Ishikawa (cell line): ENCODE results near the gene ZNF774.
A peak's percentile ranks its signal among the peaks of the same experiment; 100 is the strongest.

Source experiments
- CEBPB ChIP-seq: IDR thresholded peaks from 2 replicates; pipeline ENCODE4 v1.6.1; 2012
- CREB1 ChIP-seq: IDR thresholded peaks from 2 replicates; pipeline ENCODE4 v1.6.1; 2012; ENCODE audit warnings: low read depth
- EGR1 ChIP-seq: IDR thresholded peaks from 2 replicates; pipeline ENCODE4 v1.6.1; 2012
- EP300 ChIP-seq: IDR thresholded peaks from 2 replicates; pipeline ENCODE4 v1.6.1; 2012; ENCODE audit warnings: borderline replicate concordance
- FOXM1 ChIP-seq: IDR thresholded peaks from 2 replicates; pipeline ENCODE4 v1.6.1; 2012; ENCODE audit warnings: low read depth, borderline replicate concordance
- NFIC ChIP-seq: IDR thresholded peaks from 2 replicates; pipeline ENCODE4 v1.6.1; 2012
- RAD21 ChIP-seq: IDR thresholded peaks from 2 replicates; pipeline ENCODE4 v1.6.1; 2012; ENCODE audit warnings: low read depth
- TAF1 ChIP-seq: IDR thresholded peaks from 2 replicates; pipeline ENCODE4 v1.6.1; 2012; ENCODE audit warnings: low read depth, mild to moderate bottlenecking
- TCF12 ChIP-seq: IDR thresholded peaks from 2 replicates; pipeline ENCODE4 v1.6.1; 2012; ENCODE audit warnings: low read depth
- TEAD4 ChIP-seq: IDR thresholded peaks from 2 replicates; pipeline ENCODE4 v1.6.1; 2012
- YY1 ChIP-seq: IDR thresholded peaks from 2 replicates; pipeline ENCODE4 v1.6.1; 2012; ENCODE audit warnings: low read depth
- TF ChIP-seq, protein P1 (sequence below): IDR thresholded peaks from 2 replicates; pipeline ENCODE4 v1.6.1; 2012; ENCODE audit warnings: low read depth, mild to moderate bottlenecking
- TF ChIP-seq, protein P2 (sequence below): IDR thresholded peaks from 2 replicates; pipeline ENCODE4 v1.6.1; 2012

DNA sequence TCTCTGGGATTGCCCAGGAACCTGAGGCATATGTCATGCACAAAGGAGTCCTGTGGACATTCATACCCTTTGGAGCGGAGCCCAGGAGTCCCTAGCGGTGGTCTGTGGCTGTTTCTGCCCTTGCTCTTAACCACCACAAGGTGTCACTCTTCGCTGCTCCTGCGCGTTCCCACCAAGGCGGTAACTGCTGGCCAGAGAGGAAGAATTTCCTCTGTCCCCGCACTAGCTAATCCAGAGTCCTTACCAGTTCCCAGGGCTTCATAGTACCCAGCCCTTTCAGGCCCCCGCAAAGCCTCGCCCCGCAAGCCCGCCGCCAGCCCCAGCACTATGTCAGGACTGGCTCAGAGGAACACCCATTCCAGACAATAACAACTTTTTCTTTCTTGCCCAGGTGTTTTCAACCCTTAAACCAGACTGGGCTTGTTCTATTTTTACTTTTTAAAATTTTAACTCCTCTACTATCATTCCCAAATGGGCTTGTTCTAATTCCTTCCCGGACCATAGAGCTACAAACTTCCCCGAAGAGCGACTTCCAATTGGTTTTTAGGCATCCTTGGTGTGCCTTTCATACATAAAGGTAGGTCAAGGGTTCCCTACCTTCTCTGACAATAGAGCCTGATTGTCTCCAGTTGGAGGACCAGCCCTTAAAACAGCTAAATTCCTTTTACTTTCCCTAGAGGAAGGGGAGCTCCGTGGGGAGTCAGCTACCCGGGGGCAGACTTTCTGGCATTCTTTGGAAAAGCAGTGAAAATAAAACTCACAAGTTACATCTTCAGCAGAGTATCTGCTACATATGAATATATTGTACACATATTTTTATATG, 31.8 kb upstream of the ZNF774 start:
- TF ChIP-seq EP300 = no peak
- TF ChIP-seq, protein P1, sequence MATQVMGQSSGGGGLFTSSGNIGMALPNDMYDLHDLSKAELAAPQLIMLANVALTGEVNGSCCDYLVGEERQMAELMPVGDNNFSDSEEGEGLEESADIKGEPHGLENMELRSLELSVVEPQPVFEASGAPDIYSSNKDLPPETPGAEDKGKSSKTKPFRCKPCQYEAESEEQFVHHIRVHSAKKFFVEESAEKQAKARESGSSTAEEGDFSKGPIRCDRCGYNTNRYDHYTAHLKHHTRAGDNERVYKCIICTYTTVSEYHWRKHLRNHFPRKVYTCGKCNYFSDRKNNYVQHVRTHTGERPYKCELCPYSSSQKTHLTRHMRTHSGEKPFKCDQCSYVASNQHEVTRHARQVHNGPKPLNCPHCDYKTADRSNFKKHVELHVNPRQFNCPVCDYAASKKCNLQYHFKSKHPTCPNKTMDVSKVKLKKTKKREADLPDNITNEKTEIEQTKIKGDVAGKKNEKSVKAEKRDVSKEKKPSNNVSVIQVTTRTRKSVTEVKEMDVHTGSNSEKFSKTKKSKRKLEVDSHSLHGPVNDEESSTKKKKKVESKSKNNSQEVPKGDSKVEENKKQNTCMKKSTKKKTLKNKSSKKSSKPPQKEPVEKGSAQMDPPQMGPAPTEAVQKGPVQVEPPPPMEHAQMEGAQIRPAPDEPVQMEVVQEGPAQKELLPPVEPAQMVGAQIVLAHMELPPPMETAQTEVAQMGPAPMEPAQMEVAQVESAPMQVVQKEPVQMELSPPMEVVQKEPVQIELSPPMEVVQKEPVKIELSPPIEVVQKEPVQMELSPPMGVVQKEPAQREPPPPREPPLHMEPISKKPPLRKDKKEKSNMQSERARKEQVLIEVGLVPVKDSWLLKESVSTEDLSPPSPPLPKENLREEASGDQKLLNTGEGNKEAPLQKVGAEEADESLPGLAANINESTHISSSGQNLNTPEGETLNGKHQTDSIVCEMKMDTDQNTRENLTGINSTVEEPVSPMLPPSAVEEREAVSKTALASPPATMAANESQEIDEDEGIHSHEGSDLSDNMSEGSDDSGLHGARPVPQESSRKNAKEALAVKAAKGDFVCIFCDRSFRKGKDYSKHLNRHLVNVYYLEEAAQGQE = no peak
- TF ChIP-seq FOXM1 = no peak
- TF ChIP-seq, protein P2, sequence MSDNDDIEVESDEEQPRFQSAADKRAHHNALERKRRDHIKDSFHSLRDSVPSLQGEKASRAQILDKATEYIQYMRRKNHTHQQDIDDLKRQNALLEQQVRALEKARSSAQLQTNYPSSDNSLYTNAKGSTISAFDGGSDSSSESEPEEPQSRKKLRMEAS = peak; percentile 20; the same call in 1 of the 2 replicates
- TF ChIP-seq TCF12 = no peak
- no peak for TF ChIP-seq CEBPB
- TF ChIP-seq EGR1 = no peak
- TF ChIP-seq NFIC = peak; percentile 38; the same call in 1 of the 2 replicates
- no peak for TF ChIP-seq YY1
- TF ChIP-seq CREB1 = no peak
- peak; percentile 97 for TF ChIP-seq RAD21
- no peak for TF ChIP-seq TEAD4
- no peak for TF ChIP-seq TAF1
